ENCODE results near the gene FZD10. TPM values are rescaled to one million over a fixed set of nuclear protein-coding genes. Genes with fewer than 3 reads are reported as not detected.

FZD10 gene
- total and polyA plus RNA-seq, 2 experiments from 2014 or later = 0.11 to 0.45 TPM

- Mint-ChIP-seq H3K9me3 (peaks cover 100% of the 10 kb centered on the region; the same call in 2 of the 3 replicates), H3K27me3 (ENCODE audit: insufficient read depth, low read depth, poor library complexity) (peaks cover 2% of the 10 kb centered on the region), H3K36me3 (ENCODE audit: low read depth) (peaks cover 70% of the 10 kb centered on the region), H3K4me1 (no peaks in the 10 kb centered on the region), H3K4me3 (no peak overlapping the region), H3K27ac (no peak overlapping the region)
- no peaks in the 10 kb centered on the region; the same call in 1 of the 2 replicates for H4K20me1 ChIP-seq (replicated peaks; ENCODE audit: insufficient read depth)
- H3K36me3 ChIP-seq (ENCODE audit: insufficient read depth) = no peaks in the 10 kb centered on the region
- H3K4me3 ChIP-seq = no peak overlapping the region
- H3K27me3 ChIP-seq (ENCODE audit: insufficient read depth) = 0 out of 2 replicates have a peak, but pooled peaks cover 7% of the 10 kb centered on the region
- no peak overlapping the region for H3K27ac ChIP-seq (ENCODE audit: low read depth)
- H3K4me1 ChIP-seq (ENCODE audit: insufficient read depth) = peaks cover 4% of the 10 kb centered on the region; the same call in 1 of the 2 replicates
- no peak overlapping the region for H3K4me2 ChIP-seq
- H3K9me2 ChIP-seq (ENCODE audit: insufficient read depth) = 0 out of 2 replicates have a peak, but pooled peaks cover 4% of the 10 kb centered on the region
- peaks cover 7% of the 10 kb centered on the region; the same call in 1 of the 2 replicates for H3F3A ChIP-seq (replicated peaks; ENCODE audit: low read depth)
- H3K79me2 ChIP-seq (replicated peaks; ENCODE audit: insufficient read depth) = no peaks in the 10 kb centered on the region
- TF ChIP-seq NANOG (IDR thresholded peaks at IDR 0.05; ENCODE audit: borderline replicate concordance) = no peak
- no peak for TF ChIP-seq STAT1 (IDR thresholded peaks at IDR 0.05; ENCODE audit: unreplicated experiment)
- TF ChIP-seq CREB1 (CRISPR knock-in tag; IDR thresholded peaks at IDR 0.05; ENCODE audit: low read depth) = no peak
- no peak for TF ChIP-seq EZH2phosphoT487 (IDR thresholded peaks at IDR 0.05; ENCODE audit: unreplicated experiment)
- no peak for TF ChIP-seq ZNF114 (CRISPR knock-in tag; IDR thresholded peaks at IDR 0.05)
- TF ChIP-seq REST (IDR thresholded peaks at IDR 0.05; ENCODE audit: unreplicated experiment) = no peak
- TF ChIP-seq ETS1 (IDR thresholded peaks at IDR 0.05) = no peak
- no peak for TF ChIP-seq POLR2AphosphoS5 (IDR thresholded peaks at IDR 0.05; ENCODE audit: low read depth)
- no peak for TF ChIP-seq EZH2 (IDR thresholded peaks at IDR 0.05; ENCODE audit: low read depth, unreplicated experiment)
- no peak for TF ChIP-seq ZNF331 (CRISPR knock-in tag; IDR thresholded peaks at IDR 0.05; ENCODE audit: low read depth)
- TF ChIP-seq JUNB (IDR thresholded peaks at IDR 0.05; ENCODE audit: unreplicated experiment) = no peak
- TF ChIP-seq ZNF462 (CRISPR knock-in tag; IDR thresholded peaks at IDR 0.05) = no peak
- TF ChIP-seq CTCF (conservative IDR thresholded peaks at IDR 0.05; ENCODE audit: low read depth in 2 of 2) = no peak
- DNase-seq (ENCODE audit: low spot score) = no peak
- H2AFZ ChIP-seq = no peak overlapping the region
- no peak for ATAC-seq
Measured at GRCh38 chr12:130139567-130140421, 22.5 kb upstream of the FZD10 start.

Measured in GM23338 (cell line).